NCI-H1092 treated with DMSO at 0.1 percent for 48 hours (cell line): Measurements from ENCODE around the gene TMEM273.

Experiments
- DNase-seq: peaks from one replicate; lab custom pipeline; 2025; lab: John Stamatoyannopoulos, UW

Gene TMEM273

GRCh38 chr10:49164559-49165188, 23.5 kb downstream of the TMEM273 start:
- DNase-seq: peak; percentile 11

GRCh38 chr10:49163741-49164140, 24.4 kb downstream of the TMEM273 start:
- DNase-seq: no peak

- DNase-seq: no peak
These were observed 25.4 kb downstream of the TMEM273 start for GRCh38 chr10:49162761-49163310.

- DNase-seq: no peak
These were observed 26.1 kb downstream of the TMEM273 start for GRCh38 chr10:49162063-49162462.

- DNase-seq: peak; percentile 50
These were observed 26.7 kb downstream of the TMEM273 start for GRCh38 chr10:49161411-49161997.

- DNase-seq: no peak
These were observed 27.4 kb downstream of the TMEM273 start for GRCh38 chr10:49160814-49161213.

GRCh38 chr10:49160110-49160509, 28.1 kb downstream of the TMEM273 start:
- DNase-seq: no peak

GRCh38 chr10:49158915-49159314, 29.3 kb downstream of the TMEM273 start:
- no peak for DNase-seq

GRCh38 chr10:49158404-49158803, 29.8 kb downstream of the TMEM273 start:
- DNase-seq: no peak

- no peak for DNase-seq
These were observed 31.0 kb downstream of the TMEM273 start for GRCh38 chr10:49157229-49157628.

GRCh38 chr10:49154641-49155040, 33.5 kb downstream of the TMEM273 start:
- no peak for DNase-seq

- DNase-seq: no peak
These were observed 34.2 kb downstream of the TMEM273 start for GRCh38 chr10:49153971-49154370.

- no peak for DNase-seq
These were observed 35.1 kb downstream of the TMEM273 start for GRCh38 chr10:49153115-49153514.

GRCh38 chr10:49152663-49153062, 35.5 kb downstream of the TMEM273 start:
- DNase-seq: no peak

- DNase-seq: no peak
These were observed 36.2 kb downstream of the TMEM273 start for GRCh38 chr10:49152037-49152436.

- no peak for DNase-seq
These were observed 36.7 kb downstream of the TMEM273 start for GRCh38 chr10:49151481-49151880.

- peak; percentile 60 for DNase-seq
These were observed 37.2 kb downstream of the TMEM273 start for GRCh38 chr10:49151025-49151445.

GRCh38 chr10:49150426-49150825, 37.8 kb downstream of the TMEM273 start:
- DNase-seq: peak; percentile 85

- peak; percentile 47 for DNase-seq
These were observed 38.3 kb downstream of the TMEM273 start for GRCh38 chr10:49149881-49150280.

GRCh38 chr10:49144058-49144720, 44.0 kb downstream of the TMEM273 start:
- peak; percentile 14 for DNase-seq

GRCh38 chr10:49143249-49143648, 44.9 kb downstream of the TMEM273 start:
- DNase-seq: no peak

GRCh38 chr10:49141541-49142332, 46.5 kb downstream of the TMEM273 start:
- DNase-seq: no peak
